SJCRH30 (cell line): ENCODE data around the gene CPNE5. TPM values are rescaled to one million over a fixed set of nuclear protein-coding genes. Genes with fewer than 3 reads are reported as not detected.
"Not testable (repeated sequence)": the region's sequence is repeated elsewhere in the genome, so short reads cannot be mapped to it uniquely, and the experiment has no call there.

Source experiments
- DNase-seq, 2 experiments: peaks; one replicate each; pipeline ENCODE4 v3.0.0-alpha.2; 2015 to 2020
- H3K27ac ChIP-seq: fragments of 250-450 bp; sonication (Bioruptor Pico); 2 replicates; pipeline ENCODE4 v1.5.1; 2020; ENCODE audit warnings: mild to moderate bottlenecking, moderate library complexity
- H3K27me3 ChIP-seq: fragments of 250-450 bp; sonication (Bioruptor Pico); 2 replicates; pipeline ENCODE4 v1.5.1; 2020; ENCODE audit warnings: mild to moderate bottlenecking, moderate library complexity
- H3K36me3 ChIP-seq: fragments of 250-450 bp; sonication (Bioruptor Pico); 2 replicates; pipeline ENCODE4 v1.5.1; 2020; ENCODE audit warnings: mild to moderate bottlenecking, moderate library complexity
- H3K4me1 ChIP-seq: fragments of 250-450 bp; sonication (Bioruptor Pico); 2 replicates; pipeline ENCODE4 v1.5.1; 2020; ENCODE audit warnings: mild to moderate bottlenecking, moderate library complexity
- H3K4me3 ChIP-seq: fragments of 250-450 bp; sonication (Bioruptor Pico); 2 replicates; pipeline ENCODE4 v1.5.1; 2020; ENCODE audit warnings: mild to moderate bottlenecking, moderate library complexity
- H3K9me3 ChIP-seq: fragments of 250-450 bp; sonication (Bioruptor Pico); replicated peaks from 2 replicates; pipeline ENCODE4 v1.5.1; 2020; ENCODE audit warnings: mild to moderate bottlenecking, moderate library complexity
- total RNA-seq: library from RNA; depleted of rRNA; stranded (reverse); fragments of >200 nt; shearing (Covaris generic); gene quantifications from 2 replicates; pipeline ENCODE4 v1.2.3, GENCODE V29; 2014

Gene CPNE5
- total RNA-seq, 1 experiment from 2014 or later = 0.57 TPM

GRCh38 chr6:36821581-36822335 is 17.5 kb downstream of the CPNE5 start:
- Histone ChIP-seq H3K27me3 (0 out of 2 replicates have a peak, but pooled peaks cover 5% of the 10 kb centered on the region), H3K36me3 (no peaks in the 10 kb centered on the region), H3K4me3 (no peak overlapping the region), H3K27ac (no peak overlapping the region), H3K4me1 (peaks cover 12% of the 10 kb centered on the region), H3K9me3 (no peaks in the 10 kb centered on the region)
- DNase-seq = no peak

GRCh38 chr6:36820700-36821580 is 18.3 kb downstream of the CPNE5 start:
- H3K27me3 ChIP-seq = 0 out of 2 replicates have a peak, but pooled peaks cover 5% of the 10 kb centered on the region
- peak; percentile 46 to 54 for DNase-seq
- H3K27ac ChIP-seq = no peak overlapping the region
- H3K4me1 ChIP-seq = peaks cover 12% of the 10 kb centered on the region
- no peak overlapping the region for H3K4me3 ChIP-seq
- H3K36me3 ChIP-seq = no peaks in the 10 kb centered on the region
- H3K9me3 ChIP-seq = no peaks in the 10 kb centered on the region

- H3K36me3 ChIP-seq = no peaks in the 10 kb centered on the region
- H3K27ac ChIP-seq = no peak overlapping the region
- no peak for DNase-seq
- H3K4me1 ChIP-seq = peaks cover 12% of the 10 kb centered on the region
- H3K4me3 ChIP-seq = no peak overlapping the region
- no peaks in the 10 kb centered on the region for H3K9me3 ChIP-seq
- H3K27me3 ChIP-seq = 0 out of 2 replicates have a peak, but pooled peaks cover 5% of the 10 kb centered on the region
Observed at GRCh38 chr6:36818756-36819155, 20.5 kb downstream of the CPNE5 start.

- Histone ChIP-seq H3K27ac (no peak overlapping the region), H3K4me1 (peaks cover 12% of the 10 kb centered on the region), H3K9me3 (no peaks in the 10 kb centered on the region), H3K27me3 (0 out of 2 replicates have a peak, but pooled peaks cover 3% of the 10 kb centered on the region), H3K36me3 (no peaks in the 10 kb centered on the region), H3K4me3 (no peak overlapping the region)
- DNase-seq = no peak
Observed at GRCh38 chr6:36817847-36818246, 21.4 kb downstream of the CPNE5 start.

GRCh38 chr6:36817176-36817817 is 21.9 kb downstream of the CPNE5 start:
- Histone ChIP-seq H3K4me3 (no peak overlapping the region), H3K27me3 (no peaks in the 10 kb centered on the region), H3K36me3 (no peaks in the 10 kb centered on the region), H3K4me1 (peaks cover 12% of the 10 kb centered on the region), H3K27ac (no peak overlapping the region), H3K9me3 (no peaks in the 10 kb centered on the region)
- no peak for DNase-seq

GRCh38 chr6:36815962-36816735 is 23.1 kb downstream of the CPNE5 start:
- Histone ChIP-seq H3K4me3 (no peak overlapping the region), H3K4me1 (peaks cover 8% of the 10 kb centered on the region), H3K27ac (no peak overlapping the region), H3K9me3 (no peaks in the 10 kb centered on the region), H3K27me3 (no peaks in the 10 kb centered on the region), H3K36me3 (no peaks in the 10 kb centered on the region)
- DNase-seq = no peak

- Histone ChIP-seq H3K27ac (no peak overlapping the region), H3K36me3 (no peaks in the 10 kb centered on the region), H3K27me3 (no peaks in the 10 kb centered on the region; the same call in 1 of the 2 replicates), H3K4me1 (no peaks in the 10 kb centered on the region), H3K9me3 (no peaks in the 10 kb centered on the region), H3K4me3 (no peak overlapping the region)
- no peak for DNase-seq
Observed at GRCh38 chr6:36814249-36814648, 25.0 kb downstream of the CPNE5 start.

GRCh38 chr6:36813526-36813925 is 25.7 kb downstream of the CPNE5 start:
- no peaks in the 10 kb centered on the region for H3K9me3 ChIP-seq
- no peak overlapping the region for H3K4me3 ChIP-seq
- H3K27me3 ChIP-seq = peaks cover 3% of the 10 kb centered on the region
- H3K36me3 ChIP-seq = no peaks in the 10 kb centered on the region
- no peak for DNase-seq
- no peak overlapping the region for H3K27ac ChIP-seq
- no peaks in the 10 kb centered on the region for H3K4me1 ChIP-seq

- DNase-seq, H3K4me1 ChIP-seq, H3K27me3 ChIP-seq, H3K36me3 ChIP-seq, H3K27ac ChIP-seq, H3K9me3 ChIP-seq, H3K4me3 ChIP-seq: not testable (repeated sequence)
Observed at GRCh38 chr6:36813047-36813446, 26.2 kb downstream of the CPNE5 start.

- Histone ChIP-seq H3K9me3 (no peaks in the 10 kb centered on the region), H3K4me1 (no peaks in the 10 kb centered on the region), H3K27me3 (peaks cover 18% of the 10 kb centered on the region), H3K4me3 (no peak overlapping the region), H3K27ac (no peak overlapping the region), H3K36me3 (no peaks in the 10 kb centered on the region)
- no peak for DNase-seq
Observed at GRCh38 chr6:36809941-36810803, 29.1 kb downstream of the CPNE5 start.

- no peaks in the 10 kb centered on the region for H3K4me1 ChIP-seq
- H3K36me3 ChIP-seq = no peaks in the 10 kb centered on the region
- H3K4me3 ChIP-seq = no peak overlapping the region
- H3K27me3 ChIP-seq = peaks cover 18% of the 10 kb centered on the region
- H3K27ac ChIP-seq = no peak overlapping the region
- no peaks in the 10 kb centered on the region for H3K9me3 ChIP-seq
- DNase-seq = no peak
Observed at GRCh38 chr6:36809156-36809555, 30.1 kb downstream of the CPNE5 start.

GRCh38 chr6:36808634-36809033 is 30.6 kb downstream of the CPNE5 start:
- Histone ChIP-seq H3K36me3 (no peaks in the 10 kb centered on the region), H3K27me3 (peaks cover 18% of the 10 kb centered on the region), H3K27ac (no peak overlapping the region), H3K4me1 (no peaks in the 10 kb centered on the region), H3K9me3 (no peaks in the 10 kb centered on the region), H3K4me3 (no peak overlapping the region)
- DNase-seq = no peak

GRCh38 chr6:36807750-36808149 is 31.5 kb downstream of the CPNE5 start:
- DNase-seq = no peak
- Histone ChIP-seq H3K9me3 (no peaks in the 10 kb centered on the region), H3K27ac (no peak overlapping the region), H3K27me3 (peaks cover 18% of the 10 kb centered on the region), H3K4me3 (no peak overlapping the region), H3K36me3 (no peaks in the 10 kb centered on the region), H3K4me1 (no peaks in the 10 kb centered on the region)
